ENCODE results near the gene GRID1. TPM values are rescaled to one million over a fixed set of nuclear protein-coding genes. Genes with fewer than 3 reads are reported as not detected.

The GRID1 gene
- polyA plus RNA-seq, 1 of the 3 experiments (the other 2 are of a cell fraction), result 0.13 TPM

DNA sequence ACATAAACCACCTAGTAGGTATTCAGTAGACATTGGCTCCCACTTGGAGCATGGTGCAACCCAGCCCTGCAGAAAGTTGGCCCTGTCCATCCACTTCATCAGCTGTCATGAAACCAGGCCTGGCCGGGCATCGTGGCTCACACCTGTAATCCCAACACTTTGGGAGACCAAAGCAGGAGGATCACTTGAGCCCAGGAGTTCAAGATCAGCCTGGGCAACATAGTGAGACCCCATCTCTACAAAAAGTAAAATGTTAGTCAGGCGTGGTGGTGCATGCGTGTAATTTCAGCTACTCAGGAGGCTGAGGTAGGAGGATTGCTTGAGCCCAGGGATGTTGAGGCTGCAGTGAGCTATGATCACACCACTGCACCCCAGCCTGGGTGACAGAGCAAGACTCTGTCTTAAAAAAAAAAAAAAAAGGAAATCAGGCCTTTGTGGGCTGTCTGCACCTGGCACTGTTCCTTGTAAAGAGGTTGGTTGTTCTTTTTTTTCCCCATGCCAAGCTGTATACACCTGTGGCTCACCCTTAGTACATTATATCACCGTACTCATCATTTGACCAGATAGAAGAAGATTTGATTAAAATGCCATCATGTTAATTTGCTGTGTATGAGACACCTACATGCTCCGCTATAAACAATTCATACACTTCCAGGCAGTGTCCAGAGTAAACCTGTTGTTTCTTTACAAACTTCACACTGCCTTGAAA, 45.4 kb upstream of the GRID1 start:
- Histone ChIP-seq H3K27me3 (ENCODE audit: insufficient read depth) (no peaks in the 10 kb centered on the region), H2AFZ (ENCODE audit: low read depth) (peak overlapping the region; percentile 65; the same call in 1 of the 2 replicates), H3K36me3 (replicated peaks in 1 of 2; ENCODE audit: control insufficient read depth in 1 of 2, insufficient read depth in 2 of 2, low read length in 1 of 2) (no peaks in the 10 kb centered on the region), H3K27ac (ENCODE audit: low read depth in 2 of 2, low read length in 1 of 2) (peak overlapping the region; percentile 52 to 54), H3K9me2 (no peaks in the 10 kb centered on the region), H3K9ac (no peak overlapping the region), H3F3A (replicated peaks; ENCODE audit: insufficient read depth) (no peaks in the 10 kb centered on the region), H3K4me3 (ENCODE audit: low read depth in 2 of 2, low read length in 1 of 2) (no peak overlapping the region), H4K20me1 (ENCODE audit: insufficient read depth) (no peaks in the 10 kb centered on the region), H3K4me1 (ENCODE audit: control insufficient read depth in 1 of 2, insufficient read depth in 2 of 2, low read depth in 1 of 2, low read length in 1 of 2) (peaks cover 0 to 13% of the 10 kb centered on the region in 2 experiments; a peak in 1 of 4 replicates), H3K4me2 (no peak overlapping the region), H3K9me3 (no peaks in the 10 kb centered on the region; the same call in 1 of the 2 replicates), H3K79me2 (ENCODE audit: insufficient read depth) (no peaks in the 10 kb centered on the region)
- whole genome bisulfite sequencing (ENCODE audit: low lambda C conversion rate), result 89% methylated on average over 4 of the region's 6 CpGs
- ChIA-PET CTCF (interaction anchor here (0.6 to 2.4 kb wide), 3 partner anchors 12 to 1615 kb away, joined by 3 to 21 read pairs (median 5); no protein-coding TSS in a partner anchor), POLR2A (interaction anchor here (0.6 kb wide), 1 partner anchor 312 kb away, joined by 3 read pairs; no protein-coding TSS in a partner anchor)
- DNase-seq, result no peak
- TF ChIP-seq GATA2 (CRISPR knock-in tag; IDR thresholded peaks at IDR 0.05) (no peak), NFIC (IDR thresholded peaks at IDR 0.05; ENCODE audit: borderline replicate concordance) (no peak), RFX5 (IDR thresholded peaks at IDR 0.05; ENCODE audit: low read length) (no peak), MXI1 (IDR thresholded peaks at IDR 0.05; ENCODE audit: low read depth, low read length) (no peak), YY1 (IDR thresholded peaks at IDR 0.05; ENCODE audit: low read depth) (no peak), TEAD4 (IDR thresholded peaks at IDR 0.05; ENCODE audit: borderline replicate concordance, insufficient read depth) (no peak), ELF1 (IDR thresholded peaks at IDR 0.05) (no peak), MEF2A (IDR thresholded peaks at IDR 0.05; ENCODE audit: borderline replicate concordance, low read depth) (no peak), FOXM1 (IDR thresholded peaks at IDR 0.05; ENCODE audit: low read depth) (no peak), EZH2phosphoT487 (IDR thresholded peaks at IDR 0.05; ENCODE audit: borderline replicate concordance, low read depth) (no peak), CHD2 (IDR thresholded peaks at IDR 0.05; ENCODE audit: low read length, partially characterized antibody) (no peak)
- TF ChIP-seq, protein P1, sequence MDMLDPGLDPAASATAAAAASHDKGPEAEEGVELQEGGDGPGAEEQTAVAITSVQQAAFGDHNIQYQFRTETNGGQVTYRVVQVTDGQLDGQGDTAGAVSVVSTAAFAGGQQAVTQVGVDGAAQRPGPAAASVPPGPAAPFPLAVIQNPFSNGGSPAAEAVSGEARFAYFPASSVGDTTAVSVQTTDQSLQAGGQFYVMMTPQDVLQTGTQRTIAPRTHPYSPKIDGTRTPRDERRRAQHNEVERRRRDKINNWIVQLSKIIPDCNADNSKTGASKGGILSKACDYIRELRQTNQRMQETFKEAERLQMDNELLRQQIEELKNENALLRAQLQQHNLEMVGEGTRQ (IDR thresholded peaks at IDR 0.05; ENCODE audit: borderline replicate concordance, low read depth, low read length), result no peak

DNA sequence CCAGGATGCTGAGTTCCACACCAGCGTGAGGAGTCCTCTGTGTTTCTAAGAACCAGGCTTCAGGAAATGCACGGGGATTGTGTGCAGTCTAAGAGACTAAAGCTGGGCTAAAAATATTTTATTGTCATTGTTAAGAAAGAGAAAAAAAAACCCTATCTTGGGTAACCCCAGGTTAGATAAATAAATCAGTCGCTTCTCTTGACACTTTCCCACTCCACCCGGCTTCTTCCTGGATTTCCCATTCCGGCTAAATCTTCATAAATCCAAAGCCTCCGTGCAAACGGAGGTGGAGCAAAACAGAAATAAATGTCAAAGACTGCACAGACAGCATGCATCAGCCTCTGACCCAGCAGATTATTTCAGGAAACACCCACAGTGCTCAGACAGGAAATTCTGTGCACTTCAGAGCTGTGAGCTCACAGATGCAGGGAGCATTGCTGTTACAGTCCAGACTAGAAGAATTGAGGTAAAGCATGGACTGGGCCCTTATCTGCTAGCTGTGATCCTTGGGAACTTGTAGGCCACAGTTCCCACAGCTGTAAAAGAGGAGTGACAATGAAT, 44.8 kb upstream of the GRID1 start:
- WGBS (ENCODE audit: low lambda C conversion rate), result 57% methylated on average over 7 of the region's 7 CpGs
- no peaks in the 10 kb centered on the region for H3K27me3 ChIP-seq (ENCODE audit: insufficient read depth)
- H4K20me1 ChIP-seq (ENCODE audit: insufficient read depth), result no peaks in the 10 kb centered on the region
- peak overlapping the region; percentile 65; the same call in 1 of the 2 replicates for H2AFZ ChIP-seq (ENCODE audit: low read depth)
- H3K27ac ChIP-seq (ENCODE audit: low read depth in 2 of 2, low read length in 1 of 2), result peak overlapping the region; percentile 52 to 54
- ChIA-PET CTCF (interaction anchor here (0.6 to 2.4 kb wide), 3 partner anchors 11 to 1614 kb away, joined by 3 to 21 read pairs (median 5); no protein-coding TSS in a partner anchor), POLR2A (interaction anchor here (0.6 kb wide), 1 partner anchor 311 kb away, joined by 3 read pairs; no protein-coding TSS in a partner anchor)
- TF ChIP-seq FOSL2 (IDR thresholded peaks at IDR 0.05; ENCODE audit: borderline replicate concordance, low read depth) (no peak), MXI1 (IDR thresholded peaks at IDR 0.05; ENCODE audit: low read depth, low read length) (no peak), POLR2AphosphoS5 (IDR thresholded peaks at IDR 0.05; ENCODE audit: low read depth, low read length) (no peak), EP300 (IDR thresholded peaks at IDR 0.05; ENCODE audit: borderline replicate concordance in 1 of 2, low read depth in 1 of 2, low read length in 1 of 2) (no peak)
- H3F3A ChIP-seq (replicated peaks; ENCODE audit: insufficient read depth), result no peaks in the 10 kb centered on the region
- no peak overlapping the region for H3K4me2 ChIP-seq
- no peaks in the 10 kb centered on the region for H3K9me2 ChIP-seq
- H3K36me3 ChIP-seq (replicated peaks in 1 of 2; ENCODE audit: control insufficient read depth in 1 of 2, insufficient read depth in 2 of 2, low read length in 1 of 2), result no peaks in the 10 kb centered on the region
- H3K9ac ChIP-seq, result no peak overlapping the region
- H3K4me1 ChIP-seq (ENCODE audit: control insufficient read depth in 1 of 2, insufficient read depth in 2 of 2, low read depth in 1 of 2, low read length in 1 of 2), result peaks cover 0 to 13% of the 10 kb centered on the region in 2 experiments; a peak in 1 of 4 replicates
- no peak overlapping the region for H3K4me3 ChIP-seq (ENCODE audit: low read depth in 2 of 2, low read length in 1 of 2)
- DNase-seq, result no peak
- no peaks in the 10 kb centered on the region for H3K79me2 ChIP-seq (ENCODE audit: insufficient read depth)
- no peaks in the 10 kb centered on the region; the same call in 1 of the 2 replicates for H3K9me3 ChIP-seq
